DMS53 treated with DMSO at 0.1 percent for 48 hours (cell line): Measurements from ENCODE around the gene SUCLG2.
"Not testable (repeated sequence)": the region's sequence is repeated elsewhere in the genome, so short reads cannot be mapped to it uniquely, and the experiment has no call there.

Experiments
- DNase-seq: peaks from one replicate; lab custom pipeline; 2025; ENCODE audit not compliant: unreplicated experiment; lab: John Stamatoyannopoulos, UW

The SUCLG2 gene

DNA sequence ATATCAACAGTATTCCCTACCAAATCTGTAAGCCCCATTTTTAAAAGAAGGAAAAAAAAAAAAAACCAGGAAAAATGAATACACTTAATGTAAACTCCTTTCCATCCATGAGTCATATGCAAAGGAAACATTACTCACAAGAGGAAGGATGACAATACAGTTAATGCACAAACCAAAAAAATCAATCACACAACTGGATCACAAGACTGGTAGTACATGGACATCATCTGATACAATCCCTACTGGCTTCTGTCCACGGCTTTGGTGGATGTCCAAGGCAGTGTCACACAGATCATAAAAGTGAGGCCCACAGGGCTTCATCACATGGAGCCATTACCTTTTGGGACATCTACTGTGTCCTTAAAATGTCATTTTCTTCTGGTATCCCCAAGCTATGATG lies 44.0 kb downstream of the SUCLG2 start:
- no peak for DNase-seq

DNA sequence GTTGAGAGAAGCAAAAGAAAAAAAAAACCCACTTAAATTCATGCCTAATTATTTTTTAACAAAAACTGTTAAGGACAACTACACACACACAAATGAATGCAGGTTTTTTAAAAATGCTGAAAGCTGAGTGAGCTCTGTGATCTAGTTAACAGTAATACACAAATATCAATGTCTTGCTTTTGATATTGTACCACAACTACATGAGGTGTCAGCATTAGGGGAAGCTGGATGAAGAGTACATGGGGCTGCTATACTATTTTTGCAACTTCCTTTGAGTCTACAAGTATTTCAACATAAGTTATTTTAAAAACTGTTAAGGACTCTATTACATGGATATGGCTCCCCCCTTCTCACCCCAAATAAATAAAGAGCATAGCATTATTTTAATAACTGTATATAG lies 44.7 kb downstream of the SUCLG2 start:
- DNase-seq = no peak

DNA sequence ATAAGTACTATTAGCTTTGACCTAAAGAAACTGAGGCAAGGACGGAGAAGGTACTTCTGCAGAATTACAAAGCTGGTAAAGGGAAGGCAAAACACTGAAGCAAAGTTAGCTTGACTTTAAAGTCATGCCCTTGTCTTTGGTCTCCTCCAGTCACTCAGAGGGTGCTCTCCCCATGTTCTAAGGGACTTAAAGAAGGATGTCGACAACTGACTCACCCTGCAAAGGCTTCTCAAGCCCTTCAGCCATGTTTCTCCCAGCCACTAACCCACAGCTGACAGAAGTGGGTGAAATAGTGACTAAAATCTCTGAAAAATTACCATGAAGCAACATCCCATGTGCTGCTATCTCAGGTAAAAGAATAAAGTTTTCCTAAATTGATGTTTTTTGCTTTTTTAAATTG lies 46.4 kb downstream of the SUCLG2 start:
- no peak for DNase-seq

DNA sequence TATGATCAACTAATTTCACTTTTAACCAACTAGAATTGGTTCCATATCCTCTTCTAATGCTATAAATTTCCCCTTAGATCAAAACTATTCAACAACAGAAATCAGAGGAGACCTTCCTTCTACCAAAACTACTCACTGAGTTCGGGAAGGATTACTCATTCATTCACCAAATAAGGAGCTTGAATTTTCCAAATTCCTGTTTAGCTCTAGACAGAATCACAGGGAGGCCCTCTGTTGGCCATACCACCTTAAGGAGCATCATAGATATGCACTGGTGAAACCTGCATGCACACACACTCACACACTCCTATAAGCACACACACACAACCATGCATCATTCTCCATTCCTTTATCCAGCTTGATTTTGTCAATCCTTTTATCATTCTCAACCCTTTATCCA lies 49.0 kb downstream of the SUCLG2 start:
- no peak for DNase-seq

DNA sequence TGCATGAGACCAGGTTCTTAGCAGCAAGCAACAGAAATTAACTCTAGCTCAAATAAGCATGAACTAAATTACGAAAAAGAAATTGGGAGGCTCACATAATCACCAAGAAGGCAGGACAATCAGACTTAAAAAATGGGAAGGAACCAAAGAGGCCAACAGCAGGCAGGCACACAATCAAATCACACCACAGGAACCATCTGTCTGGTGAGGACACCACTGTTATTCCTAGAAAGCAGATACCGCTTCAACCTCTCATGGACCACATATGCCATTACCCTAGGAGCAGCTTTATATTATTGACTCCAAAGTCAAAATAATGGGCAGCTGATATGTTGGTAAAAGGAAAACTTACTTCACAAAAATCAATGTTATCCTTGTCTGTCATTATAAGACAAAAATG lies 51.6 kb downstream of the SUCLG2 start:
- DNase-seq = no peak

DNA sequence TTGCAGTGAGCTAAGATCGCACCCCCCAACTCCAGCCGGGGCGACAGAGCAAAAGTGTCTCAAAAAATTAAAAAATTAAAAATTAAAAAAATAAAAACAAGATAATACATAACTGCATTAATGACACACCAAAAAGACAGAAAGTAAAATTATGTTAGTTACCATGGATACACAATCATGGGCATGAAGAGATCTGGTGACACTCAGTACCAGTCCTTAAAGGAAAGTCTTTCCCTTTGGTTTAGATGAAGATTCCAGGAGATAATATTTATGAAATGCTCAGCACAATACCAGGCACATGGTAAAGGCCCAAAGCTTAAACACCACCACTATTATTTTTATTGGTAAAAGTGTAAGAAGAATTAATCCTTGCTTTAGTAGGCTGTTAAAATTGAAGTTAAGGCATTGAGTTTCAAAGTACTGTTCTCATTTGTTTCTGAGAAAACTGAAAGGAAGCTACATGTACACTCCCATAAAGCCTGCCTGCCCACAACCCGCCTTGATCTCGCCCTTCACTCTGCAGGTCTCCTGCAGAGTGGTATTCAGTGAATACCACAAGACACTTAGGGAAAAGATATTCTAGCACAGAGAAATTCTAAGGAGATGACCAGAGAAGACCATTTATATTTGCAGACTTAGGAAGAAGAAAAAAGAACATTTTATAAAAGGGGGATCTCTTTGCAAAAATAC lies 52.3 kb downstream of the SUCLG2 start:
- no peak for DNase-seq

DNA sequence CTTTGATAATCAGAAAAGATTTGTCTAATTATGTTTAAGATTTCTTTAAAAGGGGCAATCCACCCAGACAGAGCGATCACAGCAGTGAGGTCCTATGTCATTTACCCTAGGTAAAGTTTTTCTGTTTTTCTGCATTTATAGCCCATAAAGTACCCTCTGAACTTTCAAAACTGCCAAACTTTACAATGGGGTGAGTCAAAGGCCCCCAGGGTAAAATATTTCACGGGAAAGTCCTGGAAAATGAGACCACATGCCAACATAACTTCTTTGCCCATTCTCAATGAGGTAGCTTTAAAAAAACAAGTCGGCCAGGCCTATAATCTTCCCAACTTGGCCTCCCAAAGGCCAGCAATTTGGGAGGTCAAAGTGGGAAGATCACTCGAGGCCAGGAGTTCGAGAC lies 53.0 kb downstream of the SUCLG2 start:
- no peak for DNase-seq

DNA sequence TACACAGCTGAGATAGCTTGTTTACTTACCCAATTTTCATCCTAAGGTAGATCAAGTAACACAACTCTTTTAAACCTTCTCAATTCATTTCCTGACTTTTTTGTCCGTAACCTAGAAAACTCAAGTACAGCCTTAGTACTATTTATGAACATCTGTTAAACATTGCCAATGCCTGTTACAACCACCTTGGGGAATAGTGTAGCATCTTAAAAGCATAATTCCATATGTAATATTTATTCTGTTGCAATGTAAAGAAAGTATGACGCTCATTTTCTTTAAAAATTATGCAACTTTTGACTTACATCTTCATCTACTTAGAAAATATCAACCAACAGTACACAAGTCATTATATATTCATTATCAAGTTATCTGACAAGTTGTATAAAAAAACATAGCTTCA lies 54.6 kb downstream of the SUCLG2 start:
- no peak for DNase-seq

DNA sequence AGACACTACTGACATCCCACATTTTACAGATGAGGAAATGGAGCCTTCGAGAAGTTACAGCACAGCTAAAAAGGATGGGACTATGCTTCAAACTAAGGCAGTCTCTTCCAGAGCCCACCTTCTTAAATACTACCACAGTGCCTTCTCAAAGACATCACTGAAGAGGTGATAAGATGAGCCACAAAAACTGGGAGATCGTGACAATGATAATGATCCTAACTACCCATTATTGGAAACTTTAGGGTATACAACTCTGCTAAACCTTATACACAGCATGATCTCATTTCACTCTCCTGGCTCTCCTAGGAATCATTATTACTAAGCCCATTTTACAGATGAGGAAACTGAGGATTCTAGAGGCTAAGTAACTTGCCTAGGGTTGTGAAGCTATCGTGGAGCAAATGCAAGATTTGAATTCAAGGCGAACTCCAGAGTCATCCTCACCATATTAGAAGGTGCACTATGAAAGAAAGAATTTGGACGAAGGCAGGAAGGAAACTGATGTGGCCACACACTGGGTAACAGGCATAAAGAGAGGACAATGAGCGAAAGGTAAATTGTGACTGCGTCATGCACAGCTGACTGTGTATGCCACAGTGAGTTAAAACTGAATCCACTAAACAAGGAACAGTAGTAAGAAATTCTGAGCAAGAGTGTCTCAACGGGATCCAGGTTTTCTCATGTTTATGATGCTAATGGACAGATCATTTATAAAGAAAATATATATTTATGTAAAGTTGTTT lies 55.4 kb downstream of the SUCLG2 start:
- no peak for DNase-seq

DNA sequence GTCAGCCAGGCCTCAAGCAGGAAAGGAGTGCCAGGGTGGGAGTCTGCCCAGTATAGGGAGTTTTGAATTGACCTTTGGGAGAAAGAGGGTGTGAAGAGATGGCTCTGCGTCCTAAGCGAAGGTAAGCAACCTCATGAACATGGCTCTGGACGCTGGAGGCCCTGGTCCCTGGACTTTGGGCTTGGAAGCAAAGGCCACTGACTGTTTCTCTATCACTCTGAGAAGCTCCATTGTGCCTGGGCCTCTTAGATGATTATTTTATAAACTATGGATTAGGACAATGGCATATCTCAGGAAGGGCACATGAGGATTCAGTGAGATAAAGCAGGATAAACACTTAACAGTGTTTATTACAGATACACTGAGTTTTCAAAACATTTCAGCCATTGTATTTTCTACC lies 59.0 kb downstream of the SUCLG2 start:
- DNase-seq = no peak

DNA sequence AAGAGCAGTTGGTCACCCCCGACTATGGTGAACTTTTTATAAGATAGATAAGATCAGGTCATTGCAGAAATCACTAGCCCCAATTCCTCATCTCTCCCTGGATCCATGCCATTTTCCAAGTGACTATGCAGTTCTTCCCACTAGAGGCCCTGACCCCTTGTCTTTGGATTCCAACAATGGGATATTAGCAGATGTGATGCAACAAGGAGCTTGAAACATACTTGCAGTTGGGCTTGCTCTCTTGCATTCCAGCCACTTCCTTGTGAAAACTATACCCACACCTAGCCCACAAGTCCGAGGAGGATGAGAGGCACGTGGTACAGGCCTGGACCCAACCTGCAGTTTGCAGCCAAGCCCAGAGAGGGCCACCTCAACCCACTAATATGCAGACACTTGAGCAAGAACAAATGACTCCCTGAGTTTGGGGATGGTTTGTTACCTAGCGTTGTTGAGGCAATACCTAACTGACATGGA lies 60.6 kb downstream of the SUCLG2 start:
- DNase-seq = no peak

DNA sequence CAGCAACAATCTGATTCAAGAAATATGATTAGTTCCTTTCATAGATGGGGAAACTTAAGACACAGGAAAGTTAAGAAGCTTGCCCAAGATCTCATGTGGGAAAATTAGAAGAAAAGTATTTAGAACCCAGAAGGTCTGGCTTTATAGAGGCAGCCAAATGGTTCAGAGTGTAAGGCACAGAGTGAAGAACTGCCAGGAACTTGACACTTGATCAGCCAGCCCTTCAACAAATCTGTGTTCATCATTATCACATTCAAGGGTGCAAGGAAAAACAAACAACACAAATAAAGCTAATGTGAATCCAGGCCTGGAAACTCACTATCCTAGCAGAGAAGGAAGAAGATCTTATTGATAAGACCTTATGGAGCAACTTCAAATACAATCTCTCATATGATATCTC lies 62.4 kb downstream of the SUCLG2 start:
- no peak for DNase-seq

DNA sequence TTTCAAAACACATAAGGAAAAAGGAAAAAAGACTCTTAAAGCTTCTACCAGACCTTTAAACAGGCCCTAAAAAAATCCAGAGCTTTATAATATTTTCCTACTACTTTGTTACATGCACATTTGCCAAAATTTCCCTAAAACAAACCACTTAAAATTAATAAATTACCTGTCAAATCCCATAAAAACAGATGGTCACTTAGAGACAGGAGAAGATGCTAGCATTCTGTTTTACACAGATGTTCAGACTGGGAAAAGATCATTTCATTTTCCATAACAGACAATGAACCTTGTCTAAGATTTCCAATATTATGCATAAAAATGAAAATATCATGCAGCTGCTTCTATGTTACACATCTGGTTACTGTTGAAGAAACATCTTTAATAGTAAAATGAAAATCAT lies 66.6 kb downstream of the SUCLG2 start:
- DNase-seq = no peak

DNA sequence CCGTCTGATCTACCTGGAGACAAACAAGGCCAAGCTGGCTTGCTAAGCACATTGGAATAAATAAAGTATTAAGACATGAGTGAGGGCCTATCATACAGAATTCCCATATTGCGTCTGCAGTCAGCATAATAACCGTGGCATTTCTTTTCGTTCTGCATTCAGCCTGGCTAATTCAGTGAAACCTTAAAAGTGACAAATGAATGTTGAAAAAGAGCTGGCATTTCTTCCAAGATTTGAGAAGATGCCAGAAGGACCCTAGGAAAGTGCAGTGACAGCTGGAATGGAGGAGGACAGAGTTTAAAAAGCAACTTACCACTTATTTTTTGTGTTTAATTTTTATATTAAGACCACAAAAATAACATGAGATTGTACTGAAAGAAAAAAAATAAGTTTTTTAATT lies 67.1 kb downstream of the SUCLG2 start:
- no peak for DNase-seq

DNA sequence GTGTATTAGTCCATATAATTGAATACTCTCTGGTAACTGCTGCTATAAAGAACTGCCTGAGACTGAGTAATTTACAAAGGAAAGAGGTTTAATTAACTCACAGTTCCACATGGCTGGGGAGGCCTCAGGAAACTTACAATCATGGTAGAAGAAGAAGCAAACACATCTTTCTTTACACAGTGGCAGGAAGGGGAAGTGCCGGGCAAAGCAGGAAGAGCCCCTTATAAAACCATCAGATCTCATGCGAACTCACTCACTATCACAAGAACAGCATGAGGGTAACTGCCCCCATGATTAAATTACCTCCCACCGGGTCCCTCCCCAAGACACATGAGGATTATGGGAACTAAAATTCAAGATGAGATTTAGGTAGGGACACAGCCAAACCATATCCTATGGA lies 69.8 kb downstream of the SUCLG2 start:
- not testable (repeated sequence) for DNase-seq

DNA sequence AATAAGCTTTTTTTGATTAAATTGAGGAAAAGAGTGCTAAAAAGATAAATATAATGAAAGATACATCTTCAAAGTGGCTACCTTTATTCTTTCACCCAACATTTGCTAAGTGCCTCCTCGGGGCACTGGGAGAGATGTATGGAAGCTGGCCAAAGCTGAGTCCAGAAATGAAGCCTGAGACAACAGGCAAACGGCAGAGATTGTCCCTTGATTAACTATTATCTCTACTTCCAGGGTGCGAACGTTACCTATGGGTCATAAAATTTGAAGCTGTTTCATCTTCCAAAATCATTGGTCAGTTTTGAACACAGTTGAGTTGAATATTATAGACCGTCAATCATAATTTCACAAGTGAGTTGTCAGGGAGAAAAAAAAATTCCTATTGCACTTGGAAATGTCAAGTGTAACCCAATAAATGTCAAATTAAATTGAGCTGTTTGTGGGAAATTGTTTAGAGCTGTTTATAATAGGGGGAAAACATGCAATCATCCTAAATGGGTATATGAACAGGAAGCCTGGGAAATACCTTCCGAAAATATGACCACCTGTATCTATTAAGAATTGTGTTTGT lies 73.9 kb downstream of the SUCLG2 start:
- DNase-seq = no peak

DNA sequence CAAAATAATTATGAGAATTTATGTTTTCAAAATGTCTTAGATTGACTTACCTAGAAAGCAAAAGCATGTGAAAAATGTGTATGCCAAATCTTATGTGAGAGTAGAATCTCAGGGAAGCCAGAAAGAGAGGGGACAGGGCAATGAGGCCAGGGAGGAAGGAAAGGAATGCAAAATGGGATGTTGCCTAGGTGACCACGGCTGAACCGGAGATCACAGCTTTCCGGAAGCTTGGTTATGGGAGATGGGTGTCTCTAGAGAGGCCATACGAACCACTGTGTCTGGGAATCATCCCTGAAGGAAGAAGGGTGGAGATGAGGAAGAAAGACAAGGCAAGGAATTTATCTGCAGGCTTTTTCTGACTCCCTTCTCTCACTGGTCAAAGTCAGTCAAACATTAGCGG lies 76.0 kb downstream of the SUCLG2 start:
- no peak for DNase-seq

DNA sequence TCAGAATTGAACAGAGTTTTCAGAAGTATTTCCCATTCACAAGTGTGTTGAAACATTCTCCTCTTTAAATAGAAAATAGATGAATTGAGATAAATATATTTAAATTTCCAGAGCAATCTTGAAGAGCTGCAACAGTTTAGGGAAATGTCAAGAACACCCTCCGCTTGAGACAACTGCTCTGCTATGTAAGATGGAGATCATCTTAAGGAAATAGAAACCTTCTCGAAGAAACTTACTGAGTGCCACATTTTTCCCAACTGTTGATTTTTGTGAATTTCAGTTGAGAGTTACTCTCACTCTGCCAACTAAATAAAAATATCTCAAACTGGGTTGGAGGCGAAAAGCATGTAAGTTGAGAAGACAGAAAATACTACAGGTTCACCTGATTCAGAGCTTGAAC lies 78.0 kb downstream of the SUCLG2 start:
- no peak for DNase-seq

DNA sequence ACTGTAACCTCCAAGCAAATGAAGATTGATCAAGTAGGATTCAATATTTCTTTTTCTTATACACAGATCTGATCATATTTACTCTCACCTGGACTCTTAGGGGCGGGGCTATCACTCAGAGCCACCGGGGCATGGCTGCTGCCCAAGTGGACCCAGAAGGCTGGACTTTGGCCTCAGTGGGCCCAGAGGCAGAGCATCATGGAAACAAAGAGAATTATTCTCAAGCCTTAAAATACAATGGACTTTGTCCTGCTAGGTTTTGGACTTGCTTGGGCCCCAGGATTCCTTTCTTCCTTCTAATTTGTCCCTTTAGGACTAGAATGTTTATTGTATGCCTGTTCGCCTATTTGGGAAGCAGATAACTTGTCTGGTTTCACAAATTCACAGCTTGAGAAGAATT lies 85.1 kb downstream of the SUCLG2 start:
- DNase-seq = no peak

DNA sequence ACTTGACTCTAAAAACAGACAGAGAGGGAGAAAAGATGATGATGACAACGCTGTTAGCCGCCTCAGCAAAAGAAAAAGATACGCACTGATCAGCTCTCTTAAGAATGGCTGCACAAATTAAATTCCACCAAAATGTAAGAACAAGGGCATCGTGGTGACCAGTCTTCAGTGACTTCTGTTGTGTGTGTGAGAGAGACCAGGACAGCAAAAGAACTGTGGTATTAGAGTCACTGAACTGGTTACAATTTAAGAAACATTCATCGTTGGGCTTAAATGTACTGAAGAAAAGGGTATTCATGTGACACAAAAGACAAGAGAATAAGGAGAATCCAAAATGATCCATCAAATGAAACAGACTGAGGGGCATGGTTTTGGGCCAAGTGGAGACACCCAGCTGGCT lies 86.5 kb downstream of the SUCLG2 start:
- DNase-seq = no peak

DNA sequence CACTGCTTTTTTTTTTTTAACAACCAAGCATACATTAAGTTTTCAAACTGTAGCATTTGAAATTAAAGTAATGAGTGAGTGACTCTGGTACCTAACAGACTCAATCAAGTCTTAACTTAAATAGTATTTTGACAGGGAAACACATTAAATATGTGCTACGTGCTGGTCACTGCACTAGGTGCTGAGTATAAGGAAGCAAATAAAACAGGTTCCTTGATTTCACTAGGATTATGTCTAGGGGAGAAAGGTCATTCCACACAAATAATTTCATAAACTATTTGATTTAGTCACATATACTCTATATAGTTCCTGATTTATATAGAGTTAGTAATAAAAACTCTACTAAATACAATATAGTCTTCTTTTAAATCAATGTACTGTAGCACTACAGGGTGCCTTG lies 89.4 kb downstream of the SUCLG2 start:
- no peak for DNase-seq

DNA sequence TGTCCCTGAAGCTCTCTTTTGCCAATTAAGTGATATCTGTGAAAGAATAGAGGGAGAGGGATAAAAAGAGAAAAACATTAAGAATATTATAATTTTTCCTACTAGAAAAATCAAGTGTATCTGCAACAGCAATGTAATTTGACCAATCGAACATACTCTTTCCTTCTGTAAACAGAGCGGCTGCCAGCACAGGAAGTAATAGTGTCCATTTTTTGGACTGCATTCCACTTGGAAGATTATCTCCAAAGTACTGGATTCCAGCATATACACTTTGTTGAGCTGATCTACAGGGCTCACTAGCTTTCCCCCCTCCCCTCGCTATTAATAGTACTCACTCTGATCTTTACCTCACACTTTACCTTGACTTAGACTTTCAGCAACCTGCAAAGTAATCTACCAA lies 90.4 kb downstream of the SUCLG2 start:
- DNase-seq = no peak
